NCI-H82 (cell line): ENCODE results near the gene CLEC18C.
"Not testable (repeated sequence)": the region's sequence is repeated elsewhere in the genome, so short reads cannot be mapped to it uniquely, and the experiment has no call there.

Source experiments
- DNase-seq: peaks from one replicate; lab custom pipeline; 2025; lab: John Stamatoyannopoulos, UW

Gene CLEC18C

DNA sequence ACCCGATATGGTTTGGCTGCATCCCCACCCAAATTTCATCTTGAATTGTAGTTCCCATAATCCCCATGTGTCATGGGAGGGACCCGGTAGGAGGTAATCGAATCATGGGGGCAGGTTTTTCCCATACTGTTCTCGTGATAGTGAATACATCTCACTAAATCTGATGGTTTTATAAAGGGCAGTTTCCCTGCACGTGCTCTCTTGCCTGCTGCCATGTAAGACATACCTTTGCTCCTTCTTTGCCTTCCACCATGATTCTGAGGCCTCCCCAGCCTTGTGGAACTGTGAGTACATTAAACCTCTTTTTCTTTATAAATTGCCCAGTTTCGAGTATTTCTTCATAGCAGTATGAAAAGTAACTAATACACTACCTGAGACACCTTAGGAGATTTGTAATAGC lies 32.8 kb downstream of the CLEC18C start:
- not testable (repeated sequence) for DNase-seq

GRCh38 chr16:70218586-70218985 lies 45.0 kb downstream of the CLEC18C start:
- DNase-seq = not testable (repeated sequence)

DNA sequence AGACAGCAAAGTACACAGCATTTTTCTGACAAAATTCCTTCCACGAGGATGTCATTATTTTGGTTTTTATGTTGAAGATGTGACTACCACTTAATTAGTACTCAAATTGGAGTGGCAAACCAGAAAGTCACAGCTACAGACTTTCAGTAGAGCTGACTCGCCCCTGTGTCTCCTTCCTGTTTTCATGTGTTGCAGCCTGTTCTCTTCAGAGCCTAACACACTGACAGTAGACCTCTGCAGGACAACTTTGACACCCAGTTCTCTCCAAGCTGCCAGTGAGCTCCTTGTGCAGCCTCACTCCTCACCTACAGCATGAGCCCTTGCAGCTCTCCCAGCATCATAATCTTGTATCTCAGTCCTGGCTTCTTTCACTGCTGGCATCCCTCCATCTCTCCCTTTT lies 49.0 kb downstream of the CLEC18C start:
- not testable (repeated sequence) for DNase-seq

- DNase-seq = not testable (repeated sequence)
These were observed 49.6 kb downstream of the CLEC18C start for GRCh38 chr16:70223216-70223615.

GRCh38 chr16:70223971-70224513 lies 50.5 kb downstream of the CLEC18C start:
- not testable (repeated sequence) for DNase-seq

- not testable (repeated sequence) for DNase-seq
These were observed 51.1 kb downstream of the CLEC18C start for GRCh38 chr16:70224645-70225044.

- not testable (repeated sequence) for DNase-seq
These were observed 51.8 kb downstream of the CLEC18C start for GRCh38 chr16:70225430-70225829.

- DNase-seq = not testable (repeated sequence)
These were observed 52.4 kb downstream of the CLEC18C start for GRCh38 chr16:70226024-70226423.

GRCh38 chr16:70231831-70232230 lies 58.2 kb downstream of the CLEC18C start:
- DNase-seq = peak; percentile 67
